Smooth muscle cell (in vitro differentiated cells): Measurements from ENCODE around the gene ADK. TPM values are rescaled to one million over a fixed set of nuclear protein-coding genes. Genes with fewer than 3 reads are reported as not detected.
A peak's percentile ranks its signal among the peaks of the same experiment; 100 is the strongest.
"Not testable (repeated sequence)": the region's sequence is repeated elsewhere in the genome, so short reads cannot be mapped to it uniquely, and the experiment has no call there.

Experiments used
- DNase-seq: peaks from one replicate; lab custom pipeline; 2025; ENCODE audit not compliant: unreplicated experiment; lab: John Stamatoyannopoulos, UW
- H2AFZ ChIP-seq: fragments of 200-600 bp; sonication (generic); 2 replicates; pipeline ENCODE4 v1.6.0; 2016; ENCODE audit warnings: antibody characterized with exemption, low read depth, mild to moderate bottlenecking
- H3F3A ChIP-seq: fragments of 200-600 bp; sonication (generic); 2 replicates; pipeline ENCODE4 v1.6.0; 2017; ENCODE audit warnings: antibody characterized with exemption, low read depth
- H3K27ac ChIP-seq: fragments of 200-600 bp; sonication (generic); 2 replicates; pipeline ENCODE4 v1.5.1; 2016; ENCODE audit warnings: low read depth, mild to moderate bottlenecking
- H3K27me3 ChIP-seq: fragments of 200-600 bp; sonication (generic); 2 replicates; pipeline ENCODE4 v1.6.1; 2016; ENCODE audit warnings: low read depth, mild to moderate bottlenecking
- H3K36me3 ChIP-seq: fragments of 200-600 bp; sonication (generic); 2 replicates; pipeline ENCODE4 v1.5.1; 2016; ENCODE audit warnings: low read depth
- H3K4me1 ChIP-seq: fragments of 200-600 bp; sonication (generic); 2 replicates; pipeline ENCODE4 v1.5.1; 2016; ENCODE audit warnings: low read depth
- H3K4me2 ChIP-seq: fragments of 200-600 bp; sonication (generic); 2 replicates; pipeline ENCODE4 v1.6.0; 2016; ENCODE audit warnings: mild to moderate bottlenecking
- H3K4me3 ChIP-seq: fragments of 200-600 bp; sonication (generic); 2 replicates; pipeline ENCODE4 v1.5.1; 2016; ENCODE audit warnings: mild to moderate bottlenecking
- H3K79me2 ChIP-seq: fragments of 200-600 bp; sonication (generic); 2 replicates; pipeline ENCODE4 v1.6.0; 2016; ENCODE audit warnings: low read depth, mild to moderate bottlenecking
- H3K9ac ChIP-seq: fragments of 200-600 bp; sonication (generic); 2 replicates; pipeline ENCODE4 v1.6.0; 2016; ENCODE audit warnings: low read depth
- H3K9me3 ChIP-seq: fragments of 200-600 bp; sonication (generic); replicated peaks from 2 replicates; pipeline ENCODE4 v1.5.1; 2016; ENCODE audit warnings: low read depth
- H4K20me1 ChIP-seq: fragments of 200-600 bp; sonication (generic); 2 replicates; pipeline ENCODE4 v1.6.0; 2016; ENCODE audit warnings: low read depth
- CTCF ChIP-seq: fragments of 200-600 bp; sonication (generic); IDR thresholded peaks from 2 replicates; pipeline ENCODE4 v1.5.1; 2017; ENCODE audit warnings: borderline replicate concordance, mild to moderate bottlenecking, antibody characterized with exemption; ENCODE audit not compliant: insufficient read depth, poor library complexity, severe bottlenecking
- WGBS: methylation state at CpG from one replicate; pipeline ENCODE4 v1.1.7; 2016; ENCODE audit warnings: low lambda C conversion rate; 5-methylcytosine and 5-hydroxymethylcytosine counted together
- polyA plus RNA-seq: library from polyadenylated mRNA; unstranded; fragments of >200 nt; fragmentation: Nextera tagmentation; extraction: Ambion mirVana; gene quantifications from 2 replicates; pipeline ENCODE4 v1.2.1, GENCODE V29; 2016
- total RNA-seq: library from RNA; depleted of rRNA; stranded (reverse); fragments of >200 nt; gene quantifications from 2 replicates; pipeline ENCODE4 v1.2.3, GENCODE V29; 2014

Gene ADK
- total and polyA plus RNA-seq, 2 experiments from 2014 or later, result 19.4 to 25.1 TPM

GRCh38 chr10:74297389-74298080, 146.5 kb downstream of the ADK start:
- no peak overlapping the region for H2AFZ ChIP-seq
- no peaks in the 10 kb centered on the region for H3K9me3 ChIP-seq
- no peaks in the 10 kb centered on the region for H3F3A ChIP-seq
- no peaks in the 10 kb centered on the region for H3K79me2 ChIP-seq
- 95% methylated on average over 2 of the region's 2 CpGs for WGBS
- peaks cover 3% of the 10 kb centered on the region for H4K20me1 ChIP-seq
- no peak overlapping the region for H3K4me2 ChIP-seq
- H3K36me3 ChIP-seq, result no peaks in the 10 kb centered on the region
- TF ChIP-seq CTCF, result no peak
- no peaks in the 10 kb centered on the region for H3K4me1 ChIP-seq
- no peak overlapping the region for H3K27ac ChIP-seq
- H3K27me3 ChIP-seq, result no peaks in the 10 kb centered on the region
- no peak overlapping the region for H3K4me3 ChIP-seq
- DNase-seq, result no peak
- H3K9ac ChIP-seq, result no peak overlapping the region

GRCh38 chr10:74300074-74300621, 149.1 kb downstream of the ADK start:
- DNase-seq, H3F3A ChIP-seq, H3K79me2 ChIP-seq, H3K4me1 ChIP-seq, H3K27me3 ChIP-seq, H3K4me2 ChIP-seq, H3K9me3 ChIP-seq, H3K36me3 ChIP-seq, H3K4me3 ChIP-seq, H3K27ac ChIP-seq, H2AFZ ChIP-seq, H3K9ac ChIP-seq, H4K20me1 ChIP-seq: not testable (repeated sequence)
- WGBS, result 80% methylated on average over 1 of the region's 2 CpGs

GRCh38 chr10:74300666-74301065, 149.6 kb downstream of the ADK start:
- no peak overlapping the region for H3K27ac ChIP-seq

GRCh38 chr10:74305730-74306129, 154.7 kb downstream of the ADK start:
- no peak for DNase-seq
- TF ChIP-seq CTCF, result no peak
- peak overlapping the region; percentile 23 for H3K27ac ChIP-seq
- no peak overlapping the region for H3K9ac ChIP-seq
- H3K79me2 ChIP-seq, result peaks cover 6% of the 10 kb centered on the region
- H3K4me2 ChIP-seq, result no peak overlapping the region
- peaks cover 23% of the 10 kb centered on the region for H4K20me1 ChIP-seq
- no peaks in the 10 kb centered on the region for H3K36me3 ChIP-seq
- H3K27me3 ChIP-seq, result no peaks in the 10 kb centered on the region
- peaks cover 3% of the 10 kb centered on the region for H3F3A ChIP-seq
- H3K9me3 ChIP-seq, result no peaks in the 10 kb centered on the region
- H3K4me3 ChIP-seq, result no peak overlapping the region
- H2AFZ ChIP-seq, result no peak overlapping the region
- WGBS, result 94% methylated on average over 3 of the region's 3 CpGs
- H3K4me1 ChIP-seq, result peaks cover 5% of the 10 kb centered on the region

More at GRCh38 chr10:74300666-74301065, 149.6 kb downstream of the ADK start:
- peaks cover 3% of the 10 kb centered on the region for H3F3A ChIP-seq
- H3K27me3 ChIP-seq, result no peaks in the 10 kb centered on the region
- DNase-seq, result no peak
- H3K9me3 ChIP-seq, result no peaks in the 10 kb centered on the region
- H3K4me2 ChIP-seq, result no peak overlapping the region
- no peaks in the 10 kb centered on the region for H3K36me3 ChIP-seq
- no peak overlapping the region for H3K4me3 ChIP-seq
- TF ChIP-seq CTCF, result no peak
- 4% methylated on average over 1 of the region's 1 CpG for WGBS
- no peaks in the 10 kb centered on the region for H3K4me1 ChIP-seq
- no peaks in the 10 kb centered on the region for H3K79me2 ChIP-seq
- H3K9ac ChIP-seq, result no peak overlapping the region
- H2AFZ ChIP-seq, result no peak overlapping the region
- H4K20me1 ChIP-seq, result peaks cover 3% of the 10 kb centered on the region
